Stimulated activated CD8-positive, alpha-beta memory T cell treated with anti-CD3 and anti-CD28 coated beads, Interleukin-2, amount 100 ng/mL, for 48 hours (primary cell): ENCODE measurements around the gene EPS15.

Experiments used
- DNase-seq, 2 donors: peaks; one replicate each; pipeline ENCODE4 v3.0.0-alpha.2; 2020; ENCODE audit warnings: low read depth in 2 of 2

Gene EPS15

GRCh38 chr1:51381964-51382363, 137.1 kb downstream of the EPS15 start:
- no peak for DNase-seq

- no peak for DNase-seq
Observed at GRCh38 chr1:51380936-51381335, 138.1 kb downstream of the EPS15 start.

DNA sequence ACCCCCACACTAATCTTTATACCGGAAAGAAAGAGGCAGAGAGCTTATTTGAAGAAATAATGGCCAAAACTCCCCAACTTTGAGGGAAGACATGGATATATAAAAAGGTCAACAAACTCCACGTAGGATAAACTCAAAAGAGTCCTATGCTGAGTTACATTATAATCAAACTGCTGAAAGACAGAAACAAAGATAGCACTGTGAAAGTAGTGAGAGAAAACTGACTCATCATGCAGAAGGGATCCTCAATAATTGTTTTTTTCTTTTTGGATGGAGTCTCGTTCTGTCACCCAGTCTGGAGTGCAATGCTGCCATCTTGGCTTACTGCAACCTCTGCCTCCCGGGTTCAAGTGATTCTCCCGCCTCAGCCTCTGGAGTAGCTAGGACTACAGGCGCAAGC, 140.2 kb downstream of the EPS15 start:
- no peak for DNase-seq

GRCh38 chr1:51373898-51374297, 145.2 kb downstream of the EPS15 start:
- DNase-seq, result no peak

GRCh38 chr1:51372561-51372960, 146.5 kb downstream of the EPS15 start:
- no peak for DNase-seq

GRCh38 chr1:51369171-51369570, 149.9 kb downstream of the EPS15 start:
- DNase-seq, result no peak

- no peak for DNase-seq
Observed at GRCh38 chr1:51365774-51366173, 153.3 kb downstream of the EPS15 start.

- DNase-seq, result no peak
Observed at GRCh38 chr1:51359879-51360278, 159.2 kb downstream of the EPS15 start.

GRCh38 chr1:51355382-51355781, 163.7 kb downstream of the EPS15 start:
- no peak for DNase-seq

GRCh38 chr1:51354416-51354815, 164.7 kb downstream of the EPS15 start:
- no peak for DNase-seq

GRCh38 chr1:51351907-51352306, 167.2 kb downstream of the EPS15 start:
- DNase-seq, result no peak

- no peak for DNase-seq
Observed at GRCh38 chr1:51349862-51350261, 169.2 kb downstream of the EPS15 start.

- DNase-seq, result no peak
Observed at GRCh38 chr1:51348147-51348527, 170.9 kb downstream of the EPS15 start.

GRCh38 chr1:51347398-51348146, 171.5 kb downstream of the EPS15 start:
- no peak for DNase-seq

GRCh38 chr1:51346086-51346942, 172.8 kb downstream of the EPS15 start:
- no peak for DNase-seq

DNA sequence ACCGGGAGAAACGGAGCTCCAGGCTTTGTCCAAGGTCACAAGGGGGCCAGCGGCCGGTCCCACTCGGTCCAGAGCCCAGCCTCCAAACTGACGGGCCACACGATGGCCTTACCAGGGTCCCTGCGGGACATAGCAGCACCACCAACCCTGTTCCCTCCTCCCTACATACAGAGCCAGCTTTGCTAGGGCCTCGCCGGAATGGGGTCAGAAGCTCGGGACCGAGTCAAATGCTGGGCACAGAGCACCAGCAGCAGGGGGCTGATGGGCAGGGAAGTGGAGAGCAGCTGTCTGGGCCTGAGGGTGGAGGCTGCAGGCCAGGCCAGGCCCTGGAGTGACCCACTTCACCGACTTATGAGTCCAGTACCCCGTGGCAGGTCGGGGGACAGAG, 173.8 kb downstream of the EPS15 start:
- DNase-seq, result no peak

DNA sequence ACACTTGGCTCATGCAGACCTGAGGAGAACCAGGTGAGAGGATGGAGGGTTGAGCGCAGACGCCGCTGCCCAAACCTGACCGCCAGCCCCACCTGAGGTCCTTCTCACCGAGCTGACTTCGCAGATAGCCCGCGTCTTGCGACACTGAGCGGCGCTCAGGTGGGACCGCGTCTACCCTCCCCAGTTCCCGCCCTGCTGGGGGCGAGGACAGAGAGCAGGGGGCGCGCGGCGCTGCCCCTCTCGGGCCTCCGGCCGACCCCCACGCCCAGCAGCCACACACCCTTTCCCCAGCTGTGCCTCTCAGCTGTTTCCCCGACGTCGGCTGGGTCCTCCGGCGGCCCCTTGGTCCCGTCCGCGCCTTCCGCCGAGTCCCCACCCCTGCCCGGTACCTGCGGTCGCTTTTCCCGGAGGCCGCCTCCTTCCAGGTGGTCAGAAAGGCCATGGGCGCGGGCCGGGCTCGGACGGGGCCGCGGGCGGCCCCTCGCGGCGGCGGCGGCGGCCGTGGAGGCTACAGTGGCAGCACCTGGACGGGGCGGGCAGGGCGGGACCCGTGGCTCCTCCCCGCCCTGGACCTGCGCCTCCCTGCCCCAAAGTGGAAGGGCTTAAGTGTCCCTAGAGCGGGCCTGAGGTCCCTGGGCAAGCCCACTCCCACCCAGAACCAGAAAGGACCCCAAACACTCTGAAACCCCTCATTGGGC, 174.3 kb downstream of the EPS15 start:
- DNase-seq, result no peak

DNA sequence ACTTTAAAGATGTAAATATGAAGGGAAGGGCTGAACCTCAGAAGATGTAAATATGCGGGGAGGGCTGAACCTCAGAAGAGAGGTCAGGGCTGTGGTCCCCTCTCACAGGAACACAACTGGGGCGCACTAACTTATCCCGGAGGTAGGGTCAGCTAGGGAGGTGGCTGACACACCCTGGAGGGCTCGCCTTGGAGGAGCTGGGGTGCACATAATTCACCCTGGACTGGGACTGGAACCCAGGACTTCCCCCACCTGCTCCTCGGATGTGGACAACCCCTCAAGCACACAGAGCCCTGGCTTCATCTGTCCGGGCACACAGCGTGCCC, 174.8 kb downstream of the EPS15 start:
- DNase-seq, result no peak

DNA sequence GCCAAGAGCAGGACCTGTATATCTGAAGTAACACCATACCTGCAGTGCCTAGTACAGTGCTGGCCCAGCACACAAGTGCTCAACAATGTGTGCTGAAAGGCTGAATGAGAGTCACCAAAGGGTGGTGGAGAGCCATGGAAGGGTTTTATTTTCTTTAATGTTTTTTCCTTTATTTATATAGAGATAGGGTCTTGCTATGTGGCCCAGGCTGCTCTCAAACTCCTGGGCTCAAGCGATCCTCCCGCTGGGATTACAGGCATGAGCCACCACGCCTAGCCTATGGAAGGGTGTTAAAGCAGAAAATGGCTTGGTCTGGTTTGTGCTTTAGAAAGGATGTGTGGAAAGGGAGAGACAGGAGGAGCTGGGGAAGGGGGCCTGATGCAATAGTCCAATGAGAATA, 175.4 kb downstream of the EPS15 start:
- DNase-seq, result no peak

DNA sequence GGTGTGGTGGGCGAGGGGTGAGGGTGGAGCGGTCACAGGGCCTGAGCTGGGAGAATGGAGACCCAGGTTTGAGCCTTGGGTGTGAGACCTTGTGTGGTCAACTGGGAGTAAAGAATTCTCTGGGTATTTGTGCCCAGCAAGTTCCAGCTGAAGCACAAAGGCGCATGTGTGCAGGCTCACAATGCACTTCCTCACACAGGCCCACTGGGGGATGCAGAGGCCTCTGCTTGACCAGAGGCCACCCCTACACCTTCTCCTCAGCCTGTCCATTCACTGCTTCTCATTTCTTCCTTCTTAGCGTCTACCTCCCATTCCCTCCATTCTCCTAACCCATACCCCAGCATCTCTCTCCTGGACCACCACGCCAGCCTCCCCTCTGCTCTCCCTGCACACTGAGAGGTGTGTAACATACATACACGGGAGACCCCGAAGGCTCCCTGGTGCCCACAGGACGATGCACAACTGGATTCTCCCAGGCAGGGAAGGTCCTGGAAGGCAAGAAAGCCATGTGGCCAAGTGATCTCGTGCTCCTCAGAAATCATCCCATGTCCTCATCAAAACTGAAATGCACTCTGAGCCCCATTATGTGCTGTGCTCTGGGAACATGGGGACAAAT, 176.4 kb downstream of the EPS15 start:
- DNase-seq, result no peak

DNA sequence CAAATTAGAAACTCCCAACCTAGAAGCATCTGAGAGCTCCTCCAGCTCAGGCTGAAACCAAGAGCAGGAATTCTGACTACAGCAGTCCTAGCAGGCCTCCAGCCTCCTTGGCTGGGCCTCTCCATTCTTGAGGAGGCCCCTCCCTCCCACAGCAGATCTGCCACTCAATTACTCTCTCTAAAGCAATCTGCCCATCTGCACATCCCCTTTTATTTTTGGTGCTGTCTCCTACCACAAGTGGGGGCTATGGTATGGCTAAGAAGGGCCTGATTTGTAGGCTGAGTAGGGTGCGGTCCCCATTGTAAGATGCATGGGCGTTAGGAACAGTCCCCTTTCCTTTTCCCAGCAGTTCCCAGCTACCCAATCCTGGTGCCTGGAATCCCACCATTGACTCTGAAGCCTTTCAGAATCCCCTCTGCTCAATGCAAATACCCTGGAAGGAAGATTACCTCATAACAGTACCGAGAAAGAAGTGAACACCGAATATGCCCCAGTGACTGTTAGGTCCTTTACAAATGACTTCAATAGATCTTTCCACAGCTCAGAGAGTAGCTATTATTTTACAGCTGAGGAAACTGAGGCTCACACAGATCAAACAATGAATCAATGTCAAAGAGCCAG, 177.1 kb downstream of the EPS15 start:
- no peak for DNase-seq

DNA sequence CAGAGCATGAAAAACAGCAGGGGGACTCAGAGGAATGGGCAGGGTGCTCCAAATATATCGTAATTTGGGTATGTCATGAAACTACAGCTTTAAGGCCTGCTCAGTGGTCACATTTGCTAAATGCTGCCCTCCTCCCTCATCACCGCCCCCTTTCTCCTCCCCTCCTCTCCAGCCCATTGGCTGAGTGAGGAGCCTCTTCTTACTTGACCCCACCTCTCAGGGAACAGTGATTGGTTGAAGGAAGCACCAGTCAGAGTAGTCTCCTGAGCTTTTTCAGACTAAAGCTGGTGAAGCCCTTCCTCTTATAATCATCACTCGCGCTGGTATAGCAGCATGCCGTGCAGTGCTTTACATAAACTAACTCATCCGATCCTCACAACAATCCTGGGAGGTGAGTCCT, 178.7 kb downstream of the EPS15 start:
- no peak for DNase-seq
